ENCODE results near the gene NEURL1.

DNA sequence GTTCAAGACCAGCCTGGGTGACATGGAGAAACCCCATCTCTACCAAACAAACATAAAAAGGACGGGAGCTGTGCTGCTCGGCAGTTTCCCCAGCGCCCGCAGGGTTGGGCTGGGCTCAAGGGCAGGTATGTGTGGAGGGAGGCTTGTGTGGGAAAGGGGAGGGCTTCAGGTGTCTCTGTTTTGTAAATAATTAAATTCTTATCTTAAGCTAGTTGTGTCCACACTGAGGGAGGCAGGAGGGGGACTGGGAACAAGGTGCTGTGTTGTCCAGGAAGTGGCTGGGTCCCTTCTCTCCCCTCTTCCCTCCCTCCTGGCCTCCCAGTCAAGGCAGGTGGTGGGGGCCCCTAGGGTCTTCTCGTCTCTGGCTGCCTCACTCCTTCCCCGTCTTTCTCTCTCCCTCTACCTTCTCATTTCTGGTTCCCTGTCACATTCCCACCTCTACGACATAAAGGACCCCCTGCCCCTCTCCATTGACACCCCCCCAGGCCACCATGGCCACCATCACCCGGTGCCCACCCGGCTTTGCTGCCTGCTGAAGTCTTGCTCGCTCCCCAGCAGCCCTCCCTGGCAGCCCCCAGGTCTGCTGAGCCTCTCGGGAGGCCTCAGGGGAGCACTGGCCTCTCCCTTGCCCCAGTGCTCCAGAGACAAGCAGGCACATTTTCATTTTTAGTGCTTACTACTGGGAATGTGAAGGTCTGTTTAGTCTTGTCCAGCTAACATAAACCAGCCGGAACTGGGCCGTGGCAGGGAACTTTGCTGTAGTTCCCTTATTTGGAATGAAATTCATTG is 19.3 kb downstream of the NEURL1 start:
- TF ChIP-seq TAF1 (IDR thresholded peaks at IDR 0.05; ENCODE audit: low read depth, low read length), result no peak
- no peak for TF ChIP-seq POLR2A (IDR thresholded peaks at IDR 0.05; ENCODE audit: low read depth, low read length)

Measured in GM12891 (cell line).